MM.1S (cell line): ENCODE results near the gene ANKIB1.

Source experiments
- EZH2 ChIP-seq: fragments of 300-600 bp; sonication (generic); optimal IDR thresholded peaks from 2 replicates; pipeline ENCODE3; 2017; ENCODE audit warnings: low read depth, mild to moderate bottlenecking, antibody characterized with exemption, low read length, mixed read lengths
- TF ChIP-seq, protein P1 (sequence below): fragments of 300-600 bp; sonication (generic); IDR thresholded peaks from 2 replicates; pipeline ENCODE4 v1.5.1; 2016; ENCODE audit warnings: antibody characterized with exemption, low read length, mixed read lengths

DNA sequence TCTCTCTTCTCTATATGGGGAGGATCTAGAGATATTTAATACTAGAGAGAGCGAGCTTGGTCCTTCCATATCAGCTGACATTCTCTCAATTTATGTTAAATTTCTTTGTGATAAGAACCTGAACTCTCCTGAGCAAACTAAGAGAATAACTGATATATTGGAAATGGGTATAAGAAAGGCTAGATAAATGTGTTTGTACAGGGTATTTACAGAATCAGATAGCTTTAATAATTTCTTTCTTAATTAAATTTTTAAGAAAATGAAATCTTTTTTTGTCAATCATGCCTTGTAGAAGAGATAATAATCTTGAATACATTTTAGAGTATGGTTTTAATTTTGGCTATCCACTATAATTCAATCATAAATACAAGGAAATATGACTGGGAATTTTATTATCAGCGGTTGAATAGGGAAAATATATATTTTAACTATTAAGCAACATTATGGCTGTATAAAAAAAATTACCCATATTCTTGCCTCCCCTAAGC lies 58.7 kb downstream of the ANKIB1 start:
- TF ChIP-seq, protein P1, sequence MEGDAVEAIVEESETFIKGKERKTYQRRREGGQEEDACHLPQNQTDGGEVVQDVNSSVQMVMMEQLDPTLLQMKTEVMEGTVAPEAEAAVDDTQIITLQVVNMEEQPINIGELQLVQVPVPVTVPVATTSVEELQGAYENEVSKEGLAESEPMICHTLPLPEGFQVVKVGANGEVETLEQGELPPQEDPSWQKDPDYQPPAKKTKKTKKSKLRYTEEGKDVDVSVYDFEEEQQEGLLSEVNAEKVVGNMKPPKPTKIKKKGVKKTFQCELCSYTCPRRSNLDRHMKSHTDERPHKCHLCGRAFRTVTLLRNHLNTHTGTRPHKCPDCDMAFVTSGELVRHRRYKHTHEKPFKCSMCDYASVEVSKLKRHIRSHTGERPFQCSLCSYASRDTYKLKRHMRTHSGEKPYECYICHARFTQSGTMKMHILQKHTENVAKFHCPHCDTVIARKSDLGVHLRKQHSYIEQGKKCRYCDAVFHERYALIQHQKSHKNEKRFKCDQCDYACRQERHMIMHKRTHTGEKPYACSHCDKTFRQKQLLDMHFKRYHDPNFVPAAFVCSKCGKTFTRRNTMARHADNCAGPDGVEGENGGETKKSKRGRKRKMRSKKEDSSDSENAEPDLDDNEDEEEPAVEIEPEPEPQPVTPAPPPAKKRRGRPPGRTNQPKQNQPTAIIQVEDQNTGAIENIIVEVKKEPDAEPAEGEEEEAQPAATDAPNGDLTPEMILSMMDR: no peak
- TF ChIP-seq EZH2: no peak
